Measurements from ENCODE around the gene DNAJC22.

GRCh38 chr12:49359671-49360070 is 13.0 kb downstream of the DNAJC22 start:
- TF ChIP-seq EZH2 (IDR thresholded peaks at IDR 0.05; ENCODE audit: low read length, missing control alignments) = no peak
- TF ChIP-seq, protein P1, sequence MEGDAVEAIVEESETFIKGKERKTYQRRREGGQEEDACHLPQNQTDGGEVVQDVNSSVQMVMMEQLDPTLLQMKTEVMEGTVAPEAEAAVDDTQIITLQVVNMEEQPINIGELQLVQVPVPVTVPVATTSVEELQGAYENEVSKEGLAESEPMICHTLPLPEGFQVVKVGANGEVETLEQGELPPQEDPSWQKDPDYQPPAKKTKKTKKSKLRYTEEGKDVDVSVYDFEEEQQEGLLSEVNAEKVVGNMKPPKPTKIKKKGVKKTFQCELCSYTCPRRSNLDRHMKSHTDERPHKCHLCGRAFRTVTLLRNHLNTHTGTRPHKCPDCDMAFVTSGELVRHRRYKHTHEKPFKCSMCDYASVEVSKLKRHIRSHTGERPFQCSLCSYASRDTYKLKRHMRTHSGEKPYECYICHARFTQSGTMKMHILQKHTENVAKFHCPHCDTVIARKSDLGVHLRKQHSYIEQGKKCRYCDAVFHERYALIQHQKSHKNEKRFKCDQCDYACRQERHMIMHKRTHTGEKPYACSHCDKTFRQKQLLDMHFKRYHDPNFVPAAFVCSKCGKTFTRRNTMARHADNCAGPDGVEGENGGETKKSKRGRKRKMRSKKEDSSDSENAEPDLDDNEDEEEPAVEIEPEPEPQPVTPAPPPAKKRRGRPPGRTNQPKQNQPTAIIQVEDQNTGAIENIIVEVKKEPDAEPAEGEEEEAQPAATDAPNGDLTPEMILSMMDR (conservative IDR thresholded peaks at IDR 0.05 in 1 of 2, IDR thresholded peaks at IDR 0.05 in 1 of 2; ENCODE audit: low read depth in 1 of 2, low read length in 2 of 2) = no peak

Measured in fibroblast of lung (primary cell).